Measurements from ENCODE around the gene NT5DC3.
A peak's percentile ranks its signal among the peaks of the same experiment; 100 is the strongest.

NT5DC3 gene

DNA sequence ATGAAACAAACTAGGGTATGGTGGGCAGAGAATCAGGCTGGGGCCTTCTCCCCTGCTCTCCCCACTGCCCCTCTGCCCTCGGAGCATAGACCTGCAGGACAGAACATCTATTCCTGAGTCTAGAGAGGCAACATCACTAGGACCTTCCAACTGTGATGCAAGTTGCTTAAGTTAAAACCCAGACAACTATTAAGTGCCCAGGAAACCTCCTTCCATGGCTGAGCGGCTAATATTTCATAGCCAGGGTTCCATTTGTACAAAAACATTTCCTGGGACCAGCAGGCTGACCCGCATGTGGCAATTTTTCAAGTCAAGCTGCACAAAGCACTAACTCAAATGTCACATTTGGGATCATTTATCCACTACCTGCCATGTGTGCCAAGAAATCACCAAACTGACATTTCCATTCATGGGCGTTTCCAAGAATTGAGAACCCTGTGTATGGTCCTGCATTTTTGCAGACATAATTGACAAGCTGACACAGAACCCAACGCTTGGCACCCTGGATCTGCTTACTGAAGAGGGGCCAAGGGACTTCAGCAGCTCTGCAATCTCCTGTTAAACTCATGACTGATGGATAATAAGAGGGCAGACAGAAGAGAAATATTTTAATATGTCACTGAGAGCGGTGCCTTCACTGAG is 32.7 kb downstream of the NT5DC3 start:
- no peak for DNase-seq

DNA sequence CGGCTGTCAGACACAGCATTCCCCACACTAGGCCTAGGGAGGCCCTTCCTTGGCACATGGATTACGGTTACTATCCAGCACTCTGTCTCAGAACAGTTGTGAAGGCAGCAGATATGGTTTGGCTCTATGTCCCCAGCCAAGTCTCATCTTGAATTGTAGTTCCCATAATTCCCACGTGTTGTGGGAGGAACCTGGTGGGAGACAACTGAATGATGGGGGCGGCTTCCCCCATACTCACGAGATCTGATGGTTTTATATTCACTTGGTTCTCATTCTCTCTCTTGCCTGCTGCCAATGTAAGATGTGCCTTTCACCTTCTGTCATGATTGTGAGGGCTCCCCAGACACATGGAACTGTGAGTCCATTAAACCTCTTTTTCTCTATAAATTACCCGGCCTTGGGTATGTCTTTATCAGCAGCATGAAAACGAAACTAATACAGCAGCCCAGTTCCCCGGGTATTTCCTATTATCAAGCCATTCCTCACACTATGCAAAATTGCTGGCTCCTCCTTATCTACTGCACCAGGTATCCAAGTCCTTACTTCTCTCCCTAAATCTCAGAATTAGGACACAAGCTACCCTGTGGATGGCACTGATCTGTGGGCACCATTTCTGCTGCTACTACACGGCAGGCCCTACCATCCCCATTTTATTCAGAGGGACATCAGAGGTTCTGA is 33.3 kb downstream of the NT5DC3 start:
- DNase-seq, result no peak

GRCh38 chr12:103806803-103807202 is 34.2 kb downstream of the NT5DC3 start:
- no peak for DNase-seq

- no peak for DNase-seq
These were observed 35.2 kb downstream of the NT5DC3 start for GRCh38 chr12:103805655-103806360.

DNA sequence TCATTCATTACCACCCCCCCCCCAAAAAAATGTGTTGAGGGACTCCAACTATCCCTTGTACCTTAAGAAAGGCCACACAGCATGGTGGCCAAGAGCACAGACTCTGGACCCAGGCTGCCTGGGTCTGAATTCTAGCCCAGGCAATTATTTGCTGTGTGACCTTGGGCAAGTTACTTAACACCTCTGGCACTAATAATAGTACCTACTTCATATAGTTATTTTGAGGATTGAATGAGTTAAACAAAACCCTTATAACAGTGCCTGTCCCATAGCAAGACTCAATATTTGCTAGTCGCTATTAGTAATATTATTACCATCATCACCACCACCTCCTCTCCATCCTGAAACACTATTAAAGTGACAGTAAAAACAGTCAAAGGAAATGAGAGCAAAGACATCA is 37.2 kb downstream of the NT5DC3 start:
- DNase-seq, result no peak

DNA sequence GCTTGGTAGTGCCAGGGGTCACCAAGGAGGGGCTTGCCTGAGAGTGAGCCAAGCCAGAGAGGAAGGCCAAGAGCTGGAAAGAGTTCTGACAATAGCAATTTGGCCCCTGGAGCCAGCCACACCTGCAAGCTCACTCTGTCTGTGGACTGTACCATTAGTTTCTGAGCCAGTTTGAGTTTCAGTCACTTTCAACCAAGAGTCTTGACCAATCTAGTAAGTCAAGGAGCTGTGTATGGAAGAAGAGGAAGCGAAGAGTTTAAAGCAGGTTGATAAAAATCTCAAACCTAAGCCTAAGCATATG is 38.5 kb downstream of the NT5DC3 start:
- no peak for DNase-seq

DNA sequence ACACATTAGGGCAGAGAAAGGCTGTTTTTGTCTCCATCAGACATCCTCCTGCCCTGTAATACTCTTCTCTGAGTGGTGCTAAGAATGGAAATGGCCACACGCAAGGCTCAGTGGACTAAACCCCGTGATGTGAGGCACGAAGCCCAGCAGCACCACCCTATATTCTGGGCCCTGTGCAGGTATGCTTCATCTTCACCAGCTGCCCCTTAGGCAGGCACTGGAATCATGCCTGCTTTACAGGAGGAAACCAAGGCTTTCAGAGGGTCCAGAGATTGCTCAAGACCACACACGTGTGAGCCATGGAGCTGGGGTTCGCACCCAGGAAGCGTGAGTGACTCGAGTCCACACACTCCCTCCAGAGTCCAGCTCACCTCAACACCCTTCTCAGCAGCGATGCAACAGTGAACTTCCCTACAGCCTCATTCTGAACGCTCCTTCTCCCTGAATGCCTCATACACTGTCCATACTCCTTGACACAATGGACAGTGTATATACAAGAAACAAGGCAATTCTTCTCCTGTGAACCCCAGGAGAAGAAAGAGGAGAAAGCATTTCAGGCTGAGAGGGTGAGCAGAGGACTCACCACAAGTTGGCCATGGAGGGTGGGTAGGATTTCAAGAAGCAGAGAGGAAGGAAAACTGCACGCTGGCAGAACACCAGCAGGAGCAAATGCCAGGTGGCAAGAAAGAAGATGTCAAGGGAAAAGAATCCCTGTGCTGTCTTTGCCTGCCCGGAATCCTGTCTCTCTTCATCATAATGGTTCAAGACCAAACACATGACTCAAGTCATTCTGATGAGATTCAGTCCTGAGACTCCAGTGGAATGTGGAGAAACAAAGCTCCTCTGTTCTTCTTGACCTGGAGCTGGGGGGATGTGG is 39.1 kb downstream of the NT5DC3 start:
- DNase-seq, result no peak

- peak; percentile 91 for DNase-seq
These were observed 40.9 kb downstream of the NT5DC3 start for GRCh38 chr12:103799857-103800771.

DNA sequence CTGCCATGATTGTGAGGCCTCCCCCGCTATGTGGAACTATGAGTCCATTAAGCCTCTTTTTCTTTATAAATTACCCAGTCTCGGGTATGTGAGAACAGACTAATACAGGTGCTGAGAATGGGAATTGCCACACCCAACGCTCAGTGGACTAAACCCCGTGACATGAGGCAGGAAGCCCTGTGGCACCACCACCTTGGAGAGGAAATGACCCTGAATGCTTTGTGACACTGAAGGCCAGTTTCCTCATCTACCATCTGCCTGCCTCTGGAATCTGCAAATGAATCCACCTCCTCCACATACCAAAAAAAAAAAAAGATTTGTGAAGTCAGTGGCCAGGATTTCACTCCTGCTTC is 41.6 kb downstream of the NT5DC3 start:
- no peak for DNase-seq

- no peak for DNase-seq
These were observed 42.4 kb downstream of the NT5DC3 start for GRCh38 chr12:103798586-103798985.

- DNase-seq, result no peak
These were observed 46.5 kb downstream of the NT5DC3 start for GRCh38 chr12:103794309-103795213.

DNA sequence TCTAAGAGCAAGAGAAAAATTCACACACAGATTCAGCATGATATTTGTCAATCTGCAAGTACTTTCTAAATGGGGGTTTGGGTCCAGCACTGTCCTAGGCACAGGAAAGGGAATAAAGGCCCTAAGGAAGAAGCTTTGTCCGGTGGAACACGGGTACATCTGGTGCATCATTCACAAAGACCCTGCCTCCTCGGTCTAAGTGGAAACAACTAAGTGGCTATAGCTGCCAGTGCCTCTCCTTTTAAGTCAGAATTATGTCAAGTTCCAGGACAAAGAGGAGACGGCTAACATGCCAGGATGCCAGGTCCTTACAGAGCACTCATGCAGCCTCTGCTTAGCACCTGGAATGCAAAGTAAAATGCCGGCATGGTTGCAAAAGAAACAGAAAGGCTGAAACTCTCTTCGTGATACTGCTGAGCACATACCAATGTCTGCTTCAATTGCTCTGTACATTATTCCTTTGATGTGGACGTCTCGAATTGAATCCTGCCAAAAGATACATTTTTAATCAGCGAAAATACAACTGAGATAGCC is 47.5 kb downstream of the NT5DC3 start:
- DNase-seq, result no peak

DNA sequence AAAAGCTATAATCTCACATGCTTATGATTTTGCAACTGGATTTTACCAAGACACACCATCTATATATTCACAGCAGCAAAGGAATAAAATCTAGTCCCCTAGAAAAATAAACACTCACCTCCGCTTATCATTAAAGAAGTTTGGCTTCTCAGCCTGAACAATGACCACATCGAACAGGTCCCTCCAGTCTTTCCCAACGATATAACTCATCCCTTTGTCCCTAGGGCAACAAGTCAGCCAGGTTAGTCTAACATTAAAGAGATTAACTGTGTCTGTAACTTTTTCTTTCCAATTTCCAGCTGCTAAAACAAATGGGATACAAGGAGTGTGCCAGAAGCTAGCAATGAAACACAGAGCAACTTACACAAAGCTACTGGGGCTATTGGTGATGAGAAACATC is 48.0 kb downstream of the NT5DC3 start:
- DNase-seq, result no peak

GRCh38 chr12:103791350-103791920 is 49.6 kb downstream of the NT5DC3 start:
- no peak for DNase-seq

DNA sequence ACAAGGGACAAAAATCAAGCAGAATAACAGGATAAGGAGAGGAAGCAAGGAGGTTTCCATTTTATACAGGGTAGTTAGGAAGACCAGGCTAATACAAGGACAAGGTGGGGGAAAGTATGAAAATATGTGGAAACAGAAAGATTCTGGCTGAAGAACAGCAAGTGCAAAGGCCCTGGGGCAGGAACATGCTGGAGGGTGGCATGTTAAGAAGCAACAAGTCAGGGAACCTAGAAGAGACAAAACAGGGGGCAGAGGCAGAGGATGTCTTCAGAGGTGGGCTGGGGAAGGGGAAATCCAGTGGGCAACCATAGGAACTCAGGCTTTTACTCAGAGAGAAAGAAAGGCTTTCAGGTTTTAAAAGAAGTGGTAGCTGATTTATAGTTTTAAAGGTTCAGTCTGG is 54.8 kb downstream of the NT5DC3 start:
- no peak for DNase-seq

GRCh38 chr12:103785243-103786031 is 55.6 kb downstream of the NT5DC3 start:
- no peak for DNase-seq

DNA sequence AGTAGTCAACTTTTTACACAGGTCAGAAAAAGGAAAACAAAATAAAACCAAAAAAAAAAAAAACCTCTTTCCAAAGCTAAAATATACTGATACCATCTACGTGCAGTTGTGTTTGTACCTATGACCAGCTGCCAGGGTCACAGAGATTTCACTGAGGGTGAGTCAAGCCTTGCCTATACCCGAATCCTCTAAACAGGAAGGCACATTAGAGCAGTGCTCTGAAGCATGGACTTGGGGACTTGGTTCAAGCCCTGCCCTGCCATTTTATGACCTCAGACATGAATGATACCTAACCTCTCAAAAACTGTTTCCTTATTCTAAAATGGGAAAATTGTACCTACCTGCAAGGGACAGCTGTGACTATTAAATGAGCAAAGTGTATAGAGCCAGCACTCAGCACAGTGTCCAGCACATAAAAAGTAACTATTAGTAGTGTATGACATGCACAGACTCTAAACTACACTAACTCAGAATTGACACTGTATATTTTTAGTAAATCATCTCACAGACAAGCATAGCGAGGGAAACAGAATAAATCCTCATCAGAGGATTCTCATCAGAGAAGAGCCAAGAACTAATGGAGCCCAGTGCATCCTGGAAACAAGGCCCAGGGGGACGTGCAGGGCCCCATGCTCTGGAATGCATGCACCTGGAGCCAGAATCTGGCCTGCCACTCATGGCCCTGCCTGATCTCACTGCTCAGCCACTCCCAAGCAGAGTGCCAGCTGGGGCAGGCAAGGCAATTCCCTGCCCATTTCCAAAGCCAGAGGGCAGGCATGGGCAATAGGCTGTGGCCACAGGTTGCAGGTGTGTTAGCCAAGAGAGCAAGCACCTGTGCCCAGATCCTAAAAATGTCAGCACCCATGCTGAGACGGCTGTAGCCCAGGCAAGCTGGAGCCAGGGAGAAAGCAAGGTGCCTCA is 57.0 kb downstream of the NT5DC3 start:
- DNase-seq, result no peak

DNA sequence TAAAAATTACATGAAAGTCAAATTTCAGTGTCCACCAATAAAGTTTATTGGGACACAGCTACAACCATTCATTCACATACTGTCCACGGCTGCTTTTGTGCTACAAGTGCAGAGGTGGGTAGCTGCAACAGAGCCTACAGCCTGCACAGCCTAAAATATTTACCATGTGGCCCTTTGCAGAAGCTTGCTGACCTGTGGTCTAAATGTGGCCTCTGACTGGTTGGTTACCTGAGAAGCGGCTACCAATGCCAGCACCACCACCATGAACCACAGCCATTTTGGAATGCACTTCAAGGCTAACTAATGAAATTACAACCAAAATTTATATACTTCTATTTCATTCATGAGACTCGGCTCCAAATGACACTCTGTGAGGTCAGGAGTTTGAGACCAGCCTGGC is 58.6 kb downstream of the NT5DC3 start:
- DNase-seq, result no peak

DNA sequence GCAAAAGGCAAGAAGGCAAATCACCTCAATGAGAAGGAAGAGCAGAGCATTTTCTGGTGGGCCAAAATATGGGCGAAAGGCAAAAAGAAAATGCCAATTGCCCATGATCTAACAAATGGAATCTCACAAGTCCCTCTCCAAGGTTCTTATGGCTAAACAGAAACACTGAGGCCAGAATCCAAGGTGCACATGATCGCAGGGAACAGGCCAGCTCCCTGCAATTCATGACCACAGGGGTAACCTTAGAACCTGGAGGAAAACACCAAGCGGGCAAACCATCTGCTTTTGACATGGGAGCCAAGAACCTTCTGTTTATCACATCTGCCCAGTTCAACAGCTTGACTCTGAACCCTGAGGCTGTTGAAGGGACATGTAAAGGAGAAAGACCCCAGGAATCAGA is 60.0 kb downstream of the NT5DC3 start:
- no peak for DNase-seq
